Measurements from ENCODE around the gene LUM. TPM values are rescaled to one million over a fixed set of nuclear protein-coding genes. Genes with fewer than 3 reads are reported as not detected.

Gene LUM
- total and polyA plus RNA-seq, 2 experiments from 2014 or later, result 0.27 TPM; not detected in 1

DNA sequence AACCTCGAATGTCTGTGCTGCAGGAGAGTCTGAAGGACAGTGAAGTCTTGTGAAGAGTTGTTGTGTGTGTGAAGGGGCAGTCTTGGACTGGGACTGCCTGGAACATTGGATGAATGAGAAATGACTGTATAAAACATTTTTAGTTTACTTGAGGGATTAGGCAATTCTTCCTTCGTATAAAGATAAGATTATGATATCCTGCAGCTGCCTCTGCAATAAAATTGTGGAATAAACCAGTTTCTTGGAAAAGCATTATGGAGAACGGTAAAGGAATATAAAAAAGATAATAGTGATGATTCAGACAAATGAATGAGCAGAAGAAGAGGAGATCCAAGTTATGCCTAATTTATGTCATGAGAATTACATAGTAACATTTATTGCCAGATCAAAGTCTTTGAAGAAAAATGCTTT, 30.9 kb upstream of the LUM start:
- no peak overlapping the region for H3K4me2 ChIP-seq
- TF ChIP-seq EZH2phosphoT487 (IDR thresholded peaks at IDR 0.05; ENCODE audit: unreplicated experiment) (no peak), STAT1 (IDR thresholded peaks at IDR 0.05; ENCODE audit: unreplicated experiment) (no peak), EZH2 (IDR thresholded peaks at IDR 0.05; ENCODE audit: low read depth, unreplicated experiment) (no peak), ZNF114 (CRISPR knock-in tag; IDR thresholded peaks at IDR 0.05) (no peak), ZNF331 (CRISPR knock-in tag; IDR thresholded peaks at IDR 0.05; ENCODE audit: low read depth) (no peak), POLR2AphosphoS5 (IDR thresholded peaks at IDR 0.05; ENCODE audit: low read depth) (no peak), JUNB (IDR thresholded peaks at IDR 0.05; ENCODE audit: unreplicated experiment) (no peak)
- TF ChIP-seq, protein P1, sequence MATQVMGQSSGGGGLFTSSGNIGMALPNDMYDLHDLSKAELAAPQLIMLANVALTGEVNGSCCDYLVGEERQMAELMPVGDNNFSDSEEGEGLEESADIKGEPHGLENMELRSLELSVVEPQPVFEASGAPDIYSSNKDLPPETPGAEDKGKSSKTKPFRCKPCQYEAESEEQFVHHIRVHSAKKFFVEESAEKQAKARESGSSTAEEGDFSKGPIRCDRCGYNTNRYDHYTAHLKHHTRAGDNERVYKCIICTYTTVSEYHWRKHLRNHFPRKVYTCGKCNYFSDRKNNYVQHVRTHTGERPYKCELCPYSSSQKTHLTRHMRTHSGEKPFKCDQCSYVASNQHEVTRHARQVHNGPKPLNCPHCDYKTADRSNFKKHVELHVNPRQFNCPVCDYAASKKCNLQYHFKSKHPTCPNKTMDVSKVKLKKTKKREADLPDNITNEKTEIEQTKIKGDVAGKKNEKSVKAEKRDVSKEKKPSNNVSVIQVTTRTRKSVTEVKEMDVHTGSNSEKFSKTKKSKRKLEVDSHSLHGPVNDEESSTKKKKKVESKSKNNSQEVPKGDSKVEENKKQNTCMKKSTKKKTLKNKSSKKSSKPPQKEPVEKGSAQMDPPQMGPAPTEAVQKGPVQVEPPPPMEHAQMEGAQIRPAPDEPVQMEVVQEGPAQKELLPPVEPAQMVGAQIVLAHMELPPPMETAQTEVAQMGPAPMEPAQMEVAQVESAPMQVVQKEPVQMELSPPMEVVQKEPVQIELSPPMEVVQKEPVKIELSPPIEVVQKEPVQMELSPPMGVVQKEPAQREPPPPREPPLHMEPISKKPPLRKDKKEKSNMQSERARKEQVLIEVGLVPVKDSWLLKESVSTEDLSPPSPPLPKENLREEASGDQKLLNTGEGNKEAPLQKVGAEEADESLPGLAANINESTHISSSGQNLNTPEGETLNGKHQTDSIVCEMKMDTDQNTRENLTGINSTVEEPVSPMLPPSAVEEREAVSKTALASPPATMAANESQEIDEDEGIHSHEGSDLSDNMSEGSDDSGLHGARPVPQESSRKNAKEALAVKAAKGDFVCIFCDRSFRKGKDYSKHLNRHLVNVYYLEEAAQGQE (IDR thresholded peaks at IDR 0.05; ENCODE audit: unreplicated experiment), result no peak
- TF ChIP-seq, protein P2, sequence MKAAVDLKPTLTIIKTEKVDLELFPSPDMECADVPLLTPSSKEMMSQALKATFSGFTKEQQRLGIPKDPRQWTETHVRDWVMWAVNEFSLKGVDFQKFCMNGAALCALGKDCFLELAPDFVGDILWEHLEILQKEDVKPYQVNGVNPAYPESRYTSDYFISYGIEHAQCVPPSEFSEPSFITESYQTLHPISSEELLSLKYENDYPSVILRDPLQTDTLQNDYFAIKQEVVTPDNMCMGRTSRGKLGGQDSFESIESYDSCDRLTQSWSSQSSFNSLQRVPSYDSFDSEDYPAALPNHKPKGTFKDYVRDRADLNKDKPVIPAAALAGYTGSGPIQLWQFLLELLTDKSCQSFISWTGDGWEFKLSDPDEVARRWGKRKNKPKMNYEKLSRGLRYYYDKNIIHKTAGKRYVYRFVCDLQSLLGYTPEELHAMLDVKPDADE (IDR thresholded peaks at IDR 0.05), result no peak
- H3K9me3 Mint-ChIP-seq, result no peaks in the 10 kb centered on the region
- H3K27ac Mint-ChIP-seq, result no peak overlapping the region
- DNase-seq (ENCODE audit: low spot score) (no peak), ATAC-seq (no peak)
- H3K4me1 ChIP-seq (ENCODE audit: insufficient read depth), result no peaks in the 10 kb centered on the region
- H3K36me3 Mint-ChIP-seq (ENCODE audit: low read depth), result no peaks in the 10 kb centered on the region
- peaks cover 4% of the 10 kb centered on the region; the same call in 2 of the 3 replicates for H3K4me1 Mint-ChIP-seq
- no peak overlapping the region for H3K4me3 ChIP-seq
- no peaks in the 10 kb centered on the region for H3K79me2 ChIP-seq (replicated peaks; ENCODE audit: insufficient read depth)
- no peaks in the 10 kb centered on the region for H3K36me3 ChIP-seq (ENCODE audit: insufficient read depth)
- H3K27me3 ChIP-seq (ENCODE audit: insufficient read depth), result no peaks in the 10 kb centered on the region
- no peak overlapping the region for H3K27ac ChIP-seq (ENCODE audit: low read depth)
- H3K9me2 ChIP-seq (ENCODE audit: insufficient read depth), result no peaks in the 10 kb centered on the region
- H4K20me1 ChIP-seq (replicated peaks; ENCODE audit: insufficient read depth), result no peaks in the 10 kb centered on the region
- H3K4me3 Mint-ChIP-seq, result no peak overlapping the region
- no peaks in the 10 kb centered on the region for H3F3A ChIP-seq (replicated peaks; ENCODE audit: low read depth)
- peaks cover 2% of the 10 kb centered on the region for H3K27me3 Mint-ChIP-seq (ENCODE audit: insufficient read depth, low read depth, poor library complexity)
- no peak overlapping the region for H2AFZ ChIP-seq

DNA sequence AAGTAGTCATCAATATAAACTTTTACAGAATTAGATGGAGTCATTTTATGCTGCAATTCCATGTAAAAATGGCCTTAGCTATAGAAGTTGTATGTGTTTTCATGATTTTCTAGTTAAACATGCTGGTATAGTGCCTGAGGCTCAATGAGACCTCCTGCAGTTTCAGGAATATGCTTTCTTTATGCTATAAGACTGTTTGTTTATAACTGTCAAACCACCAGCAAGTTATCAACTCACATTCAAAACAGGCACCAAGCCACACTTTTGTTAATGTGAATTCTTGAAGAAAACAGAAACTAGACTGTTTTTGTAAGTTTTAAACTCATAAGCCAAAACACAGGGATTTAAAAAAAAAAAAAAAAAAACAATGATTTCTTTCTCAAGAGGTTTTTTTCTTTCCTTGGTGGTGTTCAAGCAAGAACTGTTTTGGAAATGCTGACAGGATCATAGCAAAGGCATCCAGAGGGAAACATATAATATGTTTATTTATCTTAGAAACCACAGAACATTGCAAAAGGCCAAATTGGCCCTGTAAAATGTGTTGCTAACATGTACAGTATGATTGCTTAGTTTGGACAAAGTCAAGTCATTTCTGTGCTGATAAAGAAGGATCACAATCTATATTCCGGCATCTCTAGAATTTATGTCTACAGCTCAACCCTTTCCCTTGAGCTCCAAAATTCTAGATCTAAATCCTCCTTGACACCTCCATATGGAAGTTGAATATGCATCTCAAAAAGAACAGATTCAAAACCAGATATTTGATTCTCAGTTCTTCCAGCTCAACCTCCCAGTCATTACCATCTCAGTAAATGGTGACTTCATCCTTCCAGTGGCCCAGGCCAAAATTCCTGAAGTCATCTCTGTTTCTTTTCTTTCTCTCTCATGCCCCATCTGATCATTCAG, 29.0 kb upstream of the LUM start:
- no peaks in the 10 kb centered on the region for H3K36me3 Mint-ChIP-seq (ENCODE audit: low read depth)
- no peaks in the 10 kb centered on the region for H3K36me3 ChIP-seq (ENCODE audit: insufficient read depth)
- H3K4me1 ChIP-seq (ENCODE audit: insufficient read depth), result no peaks in the 10 kb centered on the region
- H3K27me3 Mint-ChIP-seq (ENCODE audit: insufficient read depth, low read depth, poor library complexity), result no peaks in the 10 kb centered on the region
- DNase-seq (ENCODE audit: low spot score), result no peak
- H2AFZ ChIP-seq, result no peak overlapping the region
- H3K4me3 ChIP-seq, result no peak overlapping the region
- H3K27me3 ChIP-seq (ENCODE audit: insufficient read depth), result no peaks in the 10 kb centered on the region
- ATAC-seq, result no peak
- no peaks in the 10 kb centered on the region for H3K9me2 ChIP-seq (ENCODE audit: insufficient read depth)
- H3K4me3 Mint-ChIP-seq, result no peak overlapping the region
- no peak overlapping the region for H3K27ac ChIP-seq (ENCODE audit: low read depth)
- no peak overlapping the region for H3K4me2 ChIP-seq
- H3K4me1 Mint-ChIP-seq, result peaks cover 4% of the 10 kb centered on the region; the same call in 2 of the 3 replicates
- no peaks in the 10 kb centered on the region for H3K79me2 ChIP-seq (replicated peaks; ENCODE audit: insufficient read depth)
- no peaks in the 10 kb centered on the region for H3K9me3 Mint-ChIP-seq
- no peaks in the 10 kb centered on the region for H3F3A ChIP-seq (replicated peaks; ENCODE audit: low read depth)
- H3K27ac Mint-ChIP-seq, result no peak overlapping the region
- no peaks in the 10 kb centered on the region for H4K20me1 ChIP-seq (replicated peaks; ENCODE audit: insufficient read depth)
- TF ChIP-seq JUNB (IDR thresholded peaks at IDR 0.05; ENCODE audit: unreplicated experiment), result no peak
- TF ChIP-seq, protein P1 (IDR thresholded peaks at IDR 0.05; ENCODE audit: unreplicated experiment), result no peak

Data from GM23338 (cell line).